HepG2 (cell line): ENCODE measurements around the gene GAS6. TPM values are rescaled to one million over a fixed set of nuclear protein-coding genes. Genes with fewer than 3 reads are reported as not detected.
"Not testable (repeated sequence)": the region's sequence is repeated elsewhere in the genome, so short reads cannot be mapped to it uniquely, and the experiment has no call there.

Experiments used
- ATAC-seq: fragments of 200-7000 bp; cut with Tn5 transposase; 3 replicates; pipeline ENCODE4 v1.9.1; 2020; ENCODE audit warnings: mild to moderate bottlenecking, moderate library complexity
- BruUV-seq: library from RNA; stranded (reverse); fragments of 400-500 nt; replicated peaks from 2 replicates; lab custom pipeline; 2021; lab: Mats Ljungman, UMichigan
- CTCF ChIA-PET: fragments of 300-600 bp; formaldehyde crosslinking; extraction: SDS; loops from one replicate; lab custom pipeline; 2021; ENCODE audit warnings: low total read pairs, inconsistent platforms, low intra/inter-chr PET ratio; lab: Yijun Ruan, JAX
- POLR2A ChIA-PET: fragments of 350-600 bp; sonication (Branson Sonifier 250); formaldehyde crosslinking; loops from one replicate; lab custom pipeline; 2020; ENCODE audit warnings: antibody characterized with exemption, inconsistent platforms; lab: Yijun Ruan, JAX
- DNase-seq: peaks from one replicate; pipeline ENCODE4 v3.0.0-alpha.2; 2015; ENCODE audit warnings: low spot score
- FAIRE-seq: peaks from 3 replicates; lab custom pipeline; 2011; peaks lifted over from hg19 to GRCh38; lab: Jason Lieb, UNC
- H2AFZ ChIP-seq: one replicate; pipeline ENCODE4 v1.6.1; 2011; ENCODE audit warnings: low read length, inconsistent platforms
- H3K27ac ChIP-seq: fragments of 300-600 bp; 3 replicates; pipeline ENCODE4 v1.8.0; 2011; ENCODE audit warnings: mixed run types, mild to moderate bottlenecking, mixed read lengths, low read length, inconsistent platforms; ENCODE audit not compliant: insufficient read depth; ENCODE audit errors: extremely low read length
- H3K27me3 ChIP-seq, 2 experiments: fragments of 200-600 bp in 1 of 2; 2 replicates in 1 of 2; 3 replicates in 1 of 2; pipeline versions ENCODE4 v1.6.0 to v1.8.0; 2011; ENCODE audit warnings: low read length in 2 of 2, mild to moderate bottlenecking in 2 of 2, moderate library complexity in 2 of 2, inconsistent platforms in 1 of 2; ENCODE audit not compliant: insufficient read depth in 2 of 2, control insufficient read depth in 1 of 2
- H3K36me3 ChIP-seq, 2 experiments: fragments of 200-600 bp in 1 of 2; replicated peaks in 1 of 2; 2 replicates in 1 of 2; 3 replicates in 1 of 2; pipeline versions ENCODE4 v1.5.1 to v1.8.0; 2011; ENCODE audit warnings: low read length in 2 of 2, inconsistent platforms in 1 of 2; ENCODE audit not compliant: insufficient read depth in 2 of 2, control insufficient read depth in 1 of 2
- H3K4me1 ChIP-seq: 2 replicates; pipeline ENCODE4 v1.5.1; 2012; ENCODE audit warnings: low read length, inconsistent platforms; ENCODE audit not compliant: insufficient read depth
- H3K4me2 ChIP-seq: 2 replicates; pipeline ENCODE4 v1.6.0; 2011; ENCODE audit warnings: low read depth, low read length, inconsistent platforms
- H3K4me3 ChIP-seq, 3 experiments: fragments of 200-600 bp in 1 of 3; sonication (generic), shearing (Covaris generic) in 1 of 3; replicated peaks in 1 of 3; 2 replicates each; pipeline ENCODE4 v1.5.1; 2011 to 2016; ENCODE audit warnings: low read length in 3 of 3, inconsistent platforms in 2 of 3, low read depth in 2 of 3, mild to moderate bottlenecking in 2 of 3, control low read depth in 1 of 3, mixed read lengths in 1 of 3; ENCODE audit not compliant: insufficient read depth in 1 of 3
- H3K79me2 ChIP-seq: one replicate; pipeline ENCODE4 v1.6.1; 2011; ENCODE audit warnings: low read length, inconsistent platforms; ENCODE audit not compliant: insufficient read depth
- H3K9ac ChIP-seq: 2 replicates; pipeline ENCODE4 v1.6.0; 2011; ENCODE audit warnings: mild to moderate bottlenecking, low read depth, low read length, inconsistent platforms; ENCODE audit not compliant: insufficient read depth
- H3K9me3 ChIP-seq: 2 replicates; pipeline ENCODE4 v1.5.1; 2012; ENCODE audit warnings: mild to moderate bottlenecking, low read length
- H4K20me1 ChIP-seq: 2 replicates; pipeline ENCODE4 v1.6.0; 2011; ENCODE audit warnings: inconsistent platforms, mild to moderate bottlenecking, low read length, moderate library complexity; ENCODE audit not compliant: insufficient read depth
- POLR2A ChIP-seq, 2 experiments: IDR thresholded peaks; 2 replicates each; pipeline ENCODE4 v1.6.1; 2011; ENCODE audit warnings: low read depth in 2 of 2, low read length in 2 of 2, mild to moderate bottlenecking in 1 of 2, moderate library complexity in 1 of 2; ENCODE audit not compliant: insufficient read depth in 1 of 2
- RAD51 ChIP-seq: fragments of 450-650 bp; IDR thresholded peaks from 2 replicates; pipeline ENCODE4 v1.6.1; 2016; ENCODE audit warnings: borderline replicate concordance
- SRY ChIP-seq: sonication (generic); formaldehyde crosslinking; IDR thresholded peaks from 2 replicates; pipeline ENCODE4 v1.8.0; 2022; ENCODE audit warnings: mild to moderate bottlenecking, missing genetic modification reagents
- ZNF264 ChIP-seq: sonication (generic); formaldehyde crosslinking; IDR thresholded peaks from 2 replicates; pipeline ENCODE4 v1.4.0; 2020; ENCODE audit warnings: missing genetic modification reagents
- ZSCAN31 ChIP-seq: sonication (generic); formaldehyde crosslinking; IDR thresholded peaks from 2 replicates; pipeline ENCODE4 v1.5.0; 2020; ENCODE audit warnings: low read depth, mild to moderate bottlenecking, missing genetic modification reagents
- WGBS: methylation state at CpG from one replicate; pipeline ENCODE4 v1.1.6; 2017; ENCODE audit warnings: low lambda C conversion rate; 5-methylcytosine and 5-hydroxymethylcytosine counted together
- in situ Hi-C: cut with HindIII; loops from 2 replicates; pipeline ENCODE4 v1.10.0; 2017; ENCODE audit warnings: low pct_unique_long_range_greater_than_20kb; ENCODE audit not compliant: extremely low pct_ligation_motif_present
- intact Hi-C: fragments of 100-400 bp; cut with micrococcal nuclease; formaldehyde crosslinking; loops from one replicate; pipeline ENCODE4 v1.10.0; 2022; ENCODE audit not compliant: unreplicated experiment
- polyA plus RNA-seq, 8 experiments: library from polyadenylated mRNA; depleted of rRNA in 3 of 8; stranded (reverse) in 7 of 8; unstranded in 1 of 8; fragments of >200 nt; fragmentation: Illumina TruSeq in 4 of 8; extraction: Trizol in 4 of 8; gene quantifications; 2 replicates each; pipeline versions ENCODE4 v1.2.1 to v1.2.3, GENCODE V29; 2011 to 2016; ENCODE audit warnings: low read depth in 4 of 8, missing spikeins in 1 of 8, mixed read lengths in 1 of 8; ENCODE audit not compliant: insufficient read depth in 1 of 8
- total RNA-seq, 5 experiments: library from RNA; depleted of rRNA; stranded (reverse); fragments of >200 nt; fragmentation: Illumina TruSeq; extraction: Trizol; gene quantifications; 2 replicates each; pipeline ENCODE4 v1.2.3, GENCODE V29; 2016; ENCODE audit warnings: low read depth in 1 of 5
- TF ChIP-seq, protein P1 (sequence below), 2 experiments: sonication (generic) in 1 of 2; formaldehyde crosslinking in 1 of 2; IDR thresholded peaks; 2 replicates each; pipeline versions ENCODE4 v1.6.1 to v1.9.0; 2014 to 2022; ENCODE audit warnings: antibody characterized with exemption in 1 of 2, borderline replicate concordance in 1 of 2, inconsistent platforms in 1 of 2, low read depth in 1 of 2, missing genetic modification reagents in 1 of 2
- TF ChIP-seq, protein P2 (sequence below): sonication (generic); formaldehyde crosslinking; IDR thresholded peaks from 2 replicates; pipeline ENCODE4 v1.5.0; 2020; ENCODE audit warnings: missing genetic modification reagents
- TF ChIP-seq, protein P3 (sequence below): sonication (generic); formaldehyde crosslinking; IDR thresholded peaks from 2 replicates; pipeline ENCODE4 v1.5.0; 2020; ENCODE audit warnings: missing genetic modification reagents, mild to moderate bottlenecking, borderline replicate concordance
- TF ChIP-seq, protein P4 (sequence below): sonication (generic); formaldehyde crosslinking; IDR thresholded peaks from 2 replicates; pipeline ENCODE4 v1.8.1; 2023; ENCODE audit warnings: missing genetic modification reagents, mild to moderate bottlenecking, borderline replicate concordance
- TF ChIP-seq, protein P5 (sequence below): sonication (generic); formaldehyde crosslinking; IDR thresholded peaks from 2 replicates; pipeline ENCODE4 v1.4.0; 2020; ENCODE audit warnings: missing genetic modification reagents, low read depth, mild to moderate bottlenecking, borderline replicate concordance

The GAS6 gene
- total and polyA plus RNA-seq, 2 of the 13 experiments (the other 11 are each of a cell fraction or from before 2014, with no cell fraction given) = 0.09 to 0.24 TPM

DNA sequence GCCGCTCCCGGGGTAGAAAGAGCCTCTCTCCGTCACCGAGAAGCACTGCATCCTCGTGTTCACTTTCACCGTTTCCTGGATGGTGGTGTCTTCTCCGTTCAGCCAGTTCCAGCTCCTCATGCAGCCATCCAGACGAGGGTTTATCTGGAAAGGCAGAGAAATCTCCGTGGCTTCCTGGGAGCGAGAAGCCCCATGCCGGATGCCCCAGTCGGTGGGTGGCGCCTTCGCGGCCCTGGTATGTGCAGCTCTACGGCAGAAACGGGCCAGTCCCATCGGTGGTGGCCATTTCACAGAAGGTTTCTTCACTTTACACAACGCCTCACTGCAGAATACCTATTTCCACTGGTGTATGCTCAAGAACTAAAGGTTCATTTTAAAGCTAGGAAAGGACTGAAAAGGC lies 36.9 kb downstream of the GAS6 start:
- TF ChIP-seq, protein P1, sequence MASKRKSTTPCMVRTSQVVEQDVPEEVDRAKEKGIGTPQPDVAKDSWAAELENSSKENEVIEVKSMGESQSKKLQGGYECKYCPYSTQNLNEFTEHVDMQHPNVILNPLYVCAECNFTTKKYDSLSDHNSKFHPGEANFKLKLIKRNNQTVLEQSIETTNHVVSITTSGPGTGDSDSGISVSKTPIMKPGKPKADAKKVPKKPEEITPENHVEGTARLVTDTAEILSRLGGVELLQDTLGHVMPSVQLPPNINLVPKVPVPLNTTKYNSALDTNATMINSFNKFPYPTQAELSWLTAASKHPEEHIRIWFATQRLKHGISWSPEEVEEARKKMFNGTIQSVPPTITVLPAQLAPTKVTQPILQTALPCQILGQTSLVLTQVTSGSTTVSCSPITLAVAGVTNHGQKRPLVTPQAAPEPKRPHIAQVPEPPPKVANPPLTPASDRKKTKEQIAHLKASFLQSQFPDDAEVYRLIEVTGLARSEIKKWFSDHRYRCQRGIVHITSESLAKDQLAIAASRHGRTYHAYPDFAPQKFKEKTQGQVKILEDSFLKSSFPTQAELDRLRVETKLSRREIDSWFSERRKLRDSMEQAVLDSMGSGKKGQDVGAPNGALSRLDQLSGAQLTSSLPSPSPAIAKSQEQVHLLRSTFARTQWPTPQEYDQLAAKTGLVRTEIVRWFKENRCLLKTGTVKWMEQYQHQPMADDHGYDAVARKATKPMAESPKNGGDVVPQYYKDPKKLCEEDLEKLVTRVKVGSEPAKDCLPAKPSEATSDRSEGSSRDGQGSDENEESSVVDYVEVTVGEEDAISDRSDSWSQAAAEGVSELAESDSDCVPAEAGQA (IDR thresholded peaks at IDR 0.05; ENCODE audit: low read depth) = no peak
- TF ChIP-seq, protein P1 (CRISPR knock-in tag; IDR thresholded peaks at IDR 0.05; ENCODE audit: borderline replicate concordance) = no peak
- TF ChIP-seq ZSCAN31 (CRISPR knock-in tag) (no peak), POLR2A (IDR thresholded peaks at IDR 0.05; ENCODE audit: insufficient read depth in 1 of 2, low read depth in 2 of 2, low read length in 2 of 2) (no peak), ZNF264 (CRISPR knock-in tag) (no peak), SRY (CRISPR knock-in tag) (no peak), RAD51 (no peak)
- TF ChIP-seq, protein P2, sequence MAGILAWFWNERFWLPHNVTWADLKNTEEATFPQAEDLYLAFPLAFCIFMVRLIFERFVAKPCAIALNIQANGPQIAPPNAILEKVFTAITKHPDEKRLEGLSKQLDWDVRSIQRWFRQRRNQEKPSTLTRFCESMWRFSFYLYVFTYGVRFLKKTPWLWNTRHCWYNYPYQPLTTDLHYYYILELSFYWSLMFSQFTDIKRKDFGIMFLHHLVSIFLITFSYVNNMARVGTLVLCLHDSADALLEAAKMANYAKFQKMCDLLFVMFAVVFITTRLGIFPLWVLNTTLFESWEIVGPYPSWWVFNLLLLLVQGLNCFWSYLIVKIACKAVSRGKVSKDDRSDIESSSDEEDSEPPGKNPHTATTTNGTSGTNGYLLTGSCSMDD = no peak
- TF ChIP-seq, protein P3, sequence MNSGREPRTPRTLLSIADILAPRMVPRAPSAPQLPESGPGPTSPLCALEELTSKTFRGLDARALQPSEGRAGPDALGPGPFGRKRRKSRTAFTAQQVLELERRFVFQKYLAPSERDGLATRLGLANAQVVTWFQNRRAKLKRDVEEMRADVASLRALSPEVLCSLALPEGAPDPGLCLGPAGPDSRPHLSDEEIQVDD (CRISPR knock-in tag) = no peak
- TF ChIP-seq, protein P4, sequence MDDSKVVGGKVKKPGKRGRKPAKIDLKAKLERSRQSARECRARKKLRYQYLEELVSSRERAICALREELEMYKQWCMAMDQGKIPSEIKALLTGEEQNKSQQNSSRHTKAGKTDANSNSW (CRISPR knock-in tag) = no peak
- TF ChIP-seq, protein P5, sequence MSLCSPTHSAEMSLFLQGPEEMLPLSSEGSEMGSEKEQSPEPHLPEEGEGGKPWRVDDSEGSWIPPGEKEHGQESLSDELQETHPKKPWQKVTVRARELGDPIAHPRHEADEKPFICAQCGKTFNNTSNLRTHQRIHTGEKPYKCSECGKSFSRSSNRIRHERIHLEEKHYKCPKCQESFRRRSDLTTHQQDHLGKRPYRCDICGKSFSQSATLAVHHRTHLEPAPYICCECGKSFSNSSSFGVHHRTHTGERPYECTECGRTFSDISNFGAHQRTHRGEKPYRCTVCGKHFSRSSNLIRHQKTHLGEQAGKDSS (CRISPR knock-in tag) = no peak
- H3K4me3 ChIP-seq = no peak overlapping the region
- intact Hi-C loops (no loop called here), in situ Hi-C loops (no loop called here)
- no peaks in the 10 kb centered on the region for H4K20me1 ChIP-seq
- H3K9me3 ChIP-seq = no peaks in the 10 kb centered on the region
- ATAC-seq = no peak
- 70% methylated on average over 17 of the region's 19 CpGs for WGBS
- no TSS peak for BruUV-seq
- no peak overlapping the region for H3K9ac ChIP-seq
- no peak for DNase-seq
- no peaks in the 10 kb centered on the region for H3K4me1 ChIP-seq
- ChIA-PET POLR2A (no interaction called here), CTCF (no interaction called here)
- no peak overlapping the region for H3K27ac ChIP-seq
- H3K27me3 ChIP-seq = no peaks in the 10 kb centered on the region; a peak in 1 of 5 replicates
- no peaks in the 10 kb centered on the region for H3K79me2 ChIP-seq
- FAIRE-seq = no peak
- H2AFZ ChIP-seq = no peak overlapping the region
- H3K36me3 ChIP-seq = no peaks in the 10 kb centered on the region
- H3K4me2 ChIP-seq = no peak overlapping the region

DNA sequence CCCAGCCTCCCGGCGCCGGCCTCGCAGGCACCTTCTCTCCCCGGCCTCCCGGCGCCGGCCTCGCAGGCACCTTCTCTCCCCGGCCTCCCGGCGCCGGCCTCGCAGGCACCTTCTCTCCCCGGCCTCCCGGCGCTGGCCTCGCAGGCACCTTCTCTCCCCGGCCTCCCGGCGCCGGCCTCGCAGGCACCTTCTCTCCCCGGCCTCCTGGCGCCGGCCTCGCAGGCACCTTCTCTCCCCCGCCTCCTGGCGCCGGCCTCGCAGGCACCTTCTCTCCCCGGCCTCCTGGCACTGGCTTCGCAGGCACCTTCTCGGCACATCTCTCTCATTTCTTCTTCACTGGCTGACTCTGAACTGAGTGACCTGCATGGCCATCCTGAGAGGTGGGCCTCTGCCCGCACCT lies 37.4 kb downstream of the GAS6 start:
- H3K27ac ChIP-seq, H3K4me1 ChIP-seq, BruUV-seq, H3K79me2 ChIP-seq, CTCF ChIA-PET, H3K36me3 ChIP-seq, H3K9ac ChIP-seq, DNase-seq, H3K4me3 ChIP-seq, intact Hi-C loops, in situ Hi-C loops, FAIRE-seq, H3K4me2 ChIP-seq, H2AFZ ChIP-seq, ATAC-seq, H3K9me3 ChIP-seq, H3K27me3 ChIP-seq, POLR2A ChIA-PET, H4K20me1 ChIP-seq: not testable (repeated sequence)
- 83% methylated on average over 35 of the region's 35 CpGs for WGBS
